Activated CD4-positive, alpha-beta memory T cell treated with anti-CD3 and anti-CD28 coated beads for 36 hours (primary cell): ENCODE measurements around the gene BCL11A. TPM values are rescaled to one million over a fixed set of nuclear protein-coding genes. Genes with fewer than 3 reads are reported as not detected.

Experiments used
- CTCF ChIA-PET: fragments of 350-600 bp; sonication (Branson Sonifier 250); formaldehyde crosslinking; loops from one replicate; lab custom pipeline; 2021; ENCODE audit warnings: antibody characterized with exemption, inconsistent platforms; lab: Charles Lee
- POLR2A ChIA-PET: fragments of 350-600 bp; sonication (Branson Sonifier 250); formaldehyde crosslinking; loops from one replicate; lab custom pipeline; 2021; ENCODE audit warnings: antibody characterized with exemption; lab: Charles Lee
- DNase-seq: peaks from one replicate; pipeline ENCODE4 v3.0.0-alpha.2; 2020
- H3K27ac Mint-ChIP-seq: one replicate; pipeline ENCODE4 v1.8.0; 2021; ENCODE audit warnings: mixed read lengths
- H3K27me3 Mint-ChIP-seq: one replicate; pipeline ENCODE4 v1.8.0; 2021; ENCODE audit warnings: mixed read lengths
- H3K36me3 Mint-ChIP-seq: one replicate; pipeline ENCODE4 v1.8.0; 2021; ENCODE audit warnings: mixed read lengths
- H3K4me1 Mint-ChIP-seq: one replicate; pipeline ENCODE4 v1.8.0; 2021; ENCODE audit warnings: low read depth, mixed read lengths
- H3K4me3 Mint-ChIP-seq: one replicate; pipeline ENCODE4 v1.8.0; 2021; ENCODE audit warnings: mild to moderate bottlenecking, mixed read lengths
- H3K9me3 Mint-ChIP-seq: one replicate; pipeline ENCODE4 v1.8.0; 2021; ENCODE audit warnings: mixed read lengths
- intact Hi-C: fragments of 100-400 bp; cut with micrococcal nuclease; formaldehyde crosslinking; loops from one replicate; pipeline ENCODE4 v1.15.1; 2023
- total RNA-seq, 2 experiments: library from RNA; stranded (reverse); gene quantifications; one replicate each; pipeline ENCODE4 v1.2.3, GENCODE V29; 2021

Gene BCL11A
- total RNA-seq, 2 experiments from 2014 or later: not detected

DNA sequence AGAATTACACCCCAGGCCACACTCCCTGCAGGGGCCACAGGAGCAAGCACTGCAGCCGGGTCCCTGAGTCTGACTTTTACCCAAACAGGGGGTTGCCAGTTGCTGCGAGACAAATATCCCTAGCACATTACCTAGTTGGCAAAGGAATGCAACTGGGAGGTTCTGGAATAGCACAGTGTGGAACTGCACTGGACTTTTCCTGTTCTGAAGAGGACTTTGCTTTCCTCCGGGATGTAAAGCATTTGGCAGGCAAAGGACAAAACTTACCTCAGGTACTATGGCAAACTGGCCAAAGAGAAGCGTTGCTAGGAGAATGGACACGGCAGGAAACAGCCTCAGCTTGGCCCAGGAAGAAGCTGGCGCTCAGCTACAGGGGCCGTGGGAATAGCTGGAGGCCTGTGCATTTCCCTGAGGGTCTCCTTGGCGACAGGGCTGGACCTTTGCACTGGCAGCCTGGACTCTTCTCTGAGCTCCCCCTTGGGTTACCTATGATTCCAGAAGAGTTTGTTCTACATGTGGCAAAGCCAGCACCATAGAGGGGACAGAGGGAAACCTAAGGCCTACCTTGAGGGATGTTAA is 45.0 kb downstream of the BCL11A start:
- Mint-ChIP-seq H3K27me3 (peaks cover 31% of the 10 kb centered on the region), H3K36me3 (no peaks in the 10 kb centered on the region), H3K4me3 (no peak overlapping the region), H3K27ac (no peak overlapping the region), H3K4me1 (no peaks in the 10 kb centered on the region), H3K9me3 (no peaks in the 10 kb centered on the region)
- intact Hi-C loops: no loop called here
- ChIA-PET POLR2A (no interaction called here), CTCF (interaction anchor here (1.5 kb wide), 1 partner anchor 73 kb away, joined by 3 read pairs; no protein-coding TSS in a partner anchor)
- DNase-seq: no peak

GRCh38 chr2:60507211-60507965 is 46.1 kb downstream of the BCL11A start:
- H3K4me3 Mint-ChIP-seq: no peak overlapping the region
- peaks cover 26% of the 10 kb centered on the region for H3K27me3 Mint-ChIP-seq
- DNase-seq: no peak
- intact Hi-C loops: no loop called here
- H3K4me1 Mint-ChIP-seq: no peaks in the 10 kb centered on the region
- H3K9me3 Mint-ChIP-seq: no peaks in the 10 kb centered on the region
- no peaks in the 10 kb centered on the region for H3K36me3 Mint-ChIP-seq
- POLR2A ChIA-PET: no interaction called here
- no peak overlapping the region for H3K27ac Mint-ChIP-seq
- CTCF ChIA-PET: interaction anchor here (1.5 kb wide), 1 partner anchor 74 kb away, joined by 3 read pairs; no protein-coding TSS in a partner anchor

DNA sequence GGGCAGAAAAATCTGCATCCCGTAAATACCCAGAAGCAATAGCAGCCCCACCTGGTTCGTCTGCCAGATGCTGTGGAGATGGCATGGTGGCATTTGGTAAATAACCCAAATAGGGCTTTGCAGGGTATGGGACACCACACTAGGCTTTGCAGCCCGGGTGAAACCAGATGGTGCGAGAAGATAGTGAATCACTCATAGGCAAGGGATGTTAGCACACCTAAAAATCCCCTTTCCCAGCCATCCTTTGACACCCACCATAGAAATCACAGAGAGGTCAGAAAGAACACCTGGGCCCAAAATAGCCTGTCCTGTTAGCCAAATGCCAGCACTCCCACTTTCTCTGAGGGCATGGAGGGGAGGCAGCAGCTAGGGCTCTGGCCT is 47.6 kb downstream of the BCL11A start:
- no peak overlapping the region for H3K27ac Mint-ChIP-seq
- CTCF ChIA-PET: no interaction called here
- no peak overlapping the region for H3K4me3 Mint-ChIP-seq
- no peaks in the 10 kb centered on the region for H3K36me3 Mint-ChIP-seq
- H3K4me1 Mint-ChIP-seq: no peaks in the 10 kb centered on the region
- no peaks in the 10 kb centered on the region for H3K9me3 Mint-ChIP-seq
- POLR2A ChIA-PET: no interaction called here
- DNase-seq: no peak
- H3K27me3 Mint-ChIP-seq: peaks cover 20% of the 10 kb centered on the region
- intact Hi-C loops: no loop called here

DNA sequence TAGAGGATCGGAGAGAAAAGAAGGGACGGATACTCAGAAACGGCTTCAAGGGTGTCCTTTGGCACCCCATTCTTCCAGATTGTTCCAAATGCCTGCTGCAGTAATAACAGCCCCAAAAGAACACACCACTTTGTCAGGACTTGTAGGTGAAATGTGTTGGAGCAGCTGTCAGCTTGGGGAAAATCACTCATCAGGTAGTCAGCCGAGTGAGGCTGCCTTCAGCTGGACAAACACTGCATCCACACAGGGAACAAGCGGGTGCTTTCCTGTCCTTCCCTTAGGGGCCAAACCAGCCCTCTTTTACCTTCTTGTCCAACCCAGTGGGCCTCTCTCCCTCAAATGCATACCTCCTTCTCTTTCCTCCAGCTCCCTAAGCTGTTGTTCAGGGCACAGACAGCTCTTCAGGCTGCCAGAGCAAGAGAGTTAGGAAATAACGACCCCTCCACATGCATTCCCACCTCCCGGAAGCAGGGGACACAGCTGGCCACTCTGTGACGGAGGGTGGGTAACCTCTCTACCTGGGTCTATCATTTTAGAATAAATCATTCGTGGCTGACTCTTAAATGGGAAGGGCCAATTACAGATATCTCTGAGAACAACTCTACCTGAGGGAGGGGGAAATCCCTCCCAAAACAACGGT is 48.1 kb downstream of the BCL11A start:
- Mint-ChIP-seq H3K27me3 (peaks cover 20% of the 10 kb centered on the region), H3K4me3 (no peak overlapping the region), H3K36me3 (no peaks in the 10 kb centered on the region), H3K4me1 (no peaks in the 10 kb centered on the region), H3K27ac (no peak overlapping the region), H3K9me3 (no peaks in the 10 kb centered on the region)
- intact Hi-C loops: no loop called here
- DNase-seq: no peak
- POLR2A ChIA-PET: no interaction called here
- CTCF ChIA-PET: no interaction called here

- H3K4me3 Mint-ChIP-seq: no peak overlapping the region
- H3K27ac Mint-ChIP-seq: no peak overlapping the region
- H3K27me3 Mint-ChIP-seq: peaks cover 18% of the 10 kb centered on the region
- POLR2A ChIA-PET: no interaction called here
- DNase-seq: no peak
- CTCF ChIA-PET: no interaction called here
- no peaks in the 10 kb centered on the region for H3K4me1 Mint-ChIP-seq
- no peaks in the 10 kb centered on the region for H3K36me3 Mint-ChIP-seq
- no peaks in the 10 kb centered on the region for H3K9me3 Mint-ChIP-seq
- intact Hi-C loops: no loop called here
Observed at GRCh38 chr2:60504049-60504448, 49.4 kb downstream of the BCL11A start.

DNA sequence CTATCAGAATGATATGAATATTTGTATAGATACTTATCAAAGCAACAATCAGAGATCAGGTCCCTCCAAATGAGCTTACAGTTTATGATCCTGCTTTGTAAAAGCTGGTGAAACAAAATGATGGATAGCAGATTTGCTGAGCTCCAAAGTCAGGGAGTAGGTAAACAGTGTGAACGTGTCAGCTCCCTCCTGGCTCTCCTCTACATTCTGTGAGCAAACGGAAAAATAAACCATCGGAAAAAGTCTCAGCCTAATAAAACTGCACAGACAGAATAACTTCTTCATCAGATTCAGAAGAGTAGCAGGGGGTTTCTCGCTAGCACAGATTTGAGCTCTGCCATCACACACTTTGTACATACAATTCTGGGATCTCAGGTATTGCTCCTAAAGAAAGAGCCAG is 51.3 kb downstream of the BCL11A start:
- H3K9me3 Mint-ChIP-seq: no peaks in the 10 kb centered on the region
- ChIA-PET CTCF (interaction anchor here (0.5 to 1.1 kb wide), 2 partner anchors 28 to 81 kb away, joined by 3 to 5 read pairs; no protein-coding TSS in a partner anchor), POLR2A (no interaction called here)
- peaks cover 15% of the 10 kb centered on the region for H3K27me3 Mint-ChIP-seq
- intact Hi-C loops: no loop called here
- no peaks in the 10 kb centered on the region for H3K4me1 Mint-ChIP-seq
- no peaks in the 10 kb centered on the region for H3K36me3 Mint-ChIP-seq
- DNase-seq: no peak
- no peak overlapping the region for H3K27ac Mint-ChIP-seq
- H3K4me3 Mint-ChIP-seq: no peak overlapping the region

DNA sequence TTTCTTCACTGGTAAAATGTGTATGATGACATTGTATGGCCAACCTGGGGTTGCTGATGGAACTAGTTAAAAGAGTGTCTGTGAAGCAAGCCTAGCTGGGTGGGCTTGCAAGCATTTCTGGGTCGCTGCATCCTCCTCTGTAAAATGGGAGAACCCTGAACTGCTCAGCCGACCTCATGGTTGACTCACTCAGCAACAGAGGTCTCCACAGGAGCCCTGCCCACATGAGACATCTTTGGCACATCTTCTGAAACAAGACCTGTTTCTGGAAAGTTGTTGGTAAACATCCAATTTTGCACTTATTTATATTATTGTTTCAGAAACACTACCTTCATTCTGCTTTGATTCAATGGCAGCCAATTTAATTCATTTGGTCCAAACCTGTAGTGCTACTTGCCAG is 52.6 kb downstream of the BCL11A start:
- H3K27ac Mint-ChIP-seq: no peak overlapping the region
- intact Hi-C loops: no loop called here
- H3K9me3 Mint-ChIP-seq: no peaks in the 10 kb centered on the region
- peaks cover 12% of the 10 kb centered on the region for H3K27me3 Mint-ChIP-seq
- H3K36me3 Mint-ChIP-seq: no peaks in the 10 kb centered on the region
- CTCF ChIA-PET: no interaction called here
- POLR2A ChIA-PET: no interaction called here
- H3K4me1 Mint-ChIP-seq: no peaks in the 10 kb centered on the region
- DNase-seq: no peak
- H3K4me3 Mint-ChIP-seq: no peak overlapping the region

DNA sequence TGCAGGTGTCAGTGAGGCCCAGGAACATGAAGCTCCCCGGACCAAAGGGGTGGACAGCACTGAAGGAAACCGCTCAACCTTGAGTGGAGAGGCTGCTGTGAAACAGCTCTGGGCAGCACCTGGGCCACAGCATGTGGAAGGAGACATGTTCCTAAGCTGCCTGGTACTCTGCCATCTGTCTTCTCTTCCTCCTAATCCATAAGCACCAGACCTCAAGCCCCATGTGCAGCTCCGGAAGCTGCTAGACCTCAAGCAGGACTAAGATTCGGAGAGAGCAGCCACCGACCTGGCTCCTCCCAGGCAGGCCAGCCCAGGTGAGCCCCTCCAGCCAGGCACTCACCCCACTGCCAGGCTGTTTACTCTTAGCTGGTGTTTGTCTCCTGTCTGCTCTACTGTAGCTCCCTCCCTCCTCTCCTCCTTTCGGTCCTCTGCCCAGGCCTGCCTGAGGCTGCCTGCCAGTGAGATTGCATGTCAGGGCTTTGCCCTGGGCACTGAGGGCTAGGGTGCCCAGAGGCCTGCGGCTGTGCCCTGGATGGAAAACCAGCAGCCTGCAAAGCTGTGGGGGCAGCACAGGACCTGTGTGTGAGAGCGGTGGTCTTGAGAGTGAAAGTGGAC is 53.7 kb downstream of the BCL11A start:
- H3K27me3 Mint-ChIP-seq: peaks cover 8% of the 10 kb centered on the region
- H3K4me1 Mint-ChIP-seq: no peaks in the 10 kb centered on the region
- no peaks in the 10 kb centered on the region for H3K36me3 Mint-ChIP-seq
- intact Hi-C loops: no loop called here
- no peak overlapping the region for H3K4me3 Mint-ChIP-seq
- no peak overlapping the region for H3K27ac Mint-ChIP-seq
- ChIA-PET CTCF (no interaction called here), POLR2A (no interaction called here)
- no peaks in the 10 kb centered on the region for H3K9me3 Mint-ChIP-seq
- no peak for DNase-seq

DNA sequence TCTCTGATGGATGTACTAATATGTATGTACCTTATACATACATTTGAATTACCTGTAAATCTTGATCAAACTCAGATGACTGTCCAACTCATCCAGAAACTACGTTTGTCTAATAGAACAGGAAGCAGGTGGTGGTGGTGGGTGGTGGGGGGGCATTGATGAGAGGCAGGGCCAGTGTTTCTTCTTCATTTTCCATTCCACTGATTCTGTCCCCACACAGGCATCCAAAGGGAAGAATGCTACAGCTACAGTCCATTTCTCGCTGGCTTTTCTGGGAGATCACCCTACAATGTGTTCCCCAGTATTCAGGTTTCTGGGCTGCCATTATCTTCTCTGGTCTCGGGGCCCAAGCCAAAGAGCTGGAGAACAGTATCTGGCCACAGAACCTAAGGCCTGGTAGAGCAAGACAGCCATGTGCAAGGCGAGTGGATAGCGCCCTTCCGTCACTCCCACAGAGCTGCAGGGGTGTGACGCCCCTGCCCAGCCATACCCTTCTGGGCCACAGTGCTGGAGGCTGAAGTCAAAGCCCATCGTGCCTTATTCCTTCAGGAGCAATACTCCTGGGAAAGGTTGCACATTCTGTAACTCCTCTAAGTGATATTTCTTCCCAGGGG is 54.5 kb downstream of the BCL11A start:
- no peak for DNase-seq
- ChIA-PET POLR2A (no interaction called here), CTCF (no interaction called here)
- intact Hi-C loops: no loop called here
- H3K27me3 Mint-ChIP-seq: peaks cover 4% of the 10 kb centered on the region
- no peak overlapping the region for H3K4me3 Mint-ChIP-seq
- H3K4me1 Mint-ChIP-seq: no peaks in the 10 kb centered on the region
- no peaks in the 10 kb centered on the region for H3K36me3 Mint-ChIP-seq
- no peak overlapping the region for H3K27ac Mint-ChIP-seq
- H3K9me3 Mint-ChIP-seq: no peaks in the 10 kb centered on the region

GRCh38 chr2:60498127-60498815 is 55.2 kb downstream of the BCL11A start:
- Mint-ChIP-seq H3K4me1 (no peaks in the 10 kb centered on the region), H3K36me3 (no peaks in the 10 kb centered on the region), H3K9me3 (no peaks in the 10 kb centered on the region), H3K27ac (no peak overlapping the region), H3K4me3 (no peak overlapping the region), H3K27me3 (peaks cover 1% of the 10 kb centered on the region)
- DNase-seq: no peak
- intact Hi-C loops: no loop called here
- POLR2A ChIA-PET: no interaction called here
- CTCF ChIA-PET: no interaction called here

GRCh38 chr2:60497500-60497899 is 56.0 kb downstream of the BCL11A start:
- ChIA-PET CTCF (no interaction called here), POLR2A (no interaction called here)
- H3K36me3 Mint-ChIP-seq: no peaks in the 10 kb centered on the region
- no peak for DNase-seq
- H3K27me3 Mint-ChIP-seq: peaks cover 1% of the 10 kb centered on the region
- H3K9me3 Mint-ChIP-seq: no peaks in the 10 kb centered on the region
- no peak overlapping the region for H3K4me3 Mint-ChIP-seq
- intact Hi-C loops: no loop called here
- no peaks in the 10 kb centered on the region for H3K4me1 Mint-ChIP-seq
- no peak overlapping the region for H3K27ac Mint-ChIP-seq

GRCh38 chr2:60496956-60497355 is 56.5 kb downstream of the BCL11A start:
- Mint-ChIP-seq H3K27ac (no peak overlapping the region), H3K4me1 (no peaks in the 10 kb centered on the region), H3K4me3 (no peak overlapping the region), H3K36me3 (no peaks in the 10 kb centered on the region), H3K9me3 (no peaks in the 10 kb centered on the region), H3K27me3 (peaks cover 1% of the 10 kb centered on the region)
- intact Hi-C loops: no loop called here
- no peak for DNase-seq
- CTCF ChIA-PET: no interaction called here
- POLR2A ChIA-PET: no interaction called here
